Measurements from ENCODE around the gene ATP2C1.

- no peak for TF ChIP-seq POLR2AphosphoS5 (IDR thresholded peaks at IDR 0.05; ENCODE audit: borderline replicate concordance, low read depth, low read length)
- no peak for TF ChIP-seq EZH2 (IDR thresholded peaks at IDR 0.05)
- no peak for TF ChIP-seq FOXP2 (optimal IDR thresholded peaks at IDR 0.05; ENCODE audit: control extremely low read depth, extremely low read length, insufficient read depth)
These were observed 54.3 kb downstream of the ATP2C1 start for GRCh38 chr3:130948001-130948773.
